ENCODE results near the gene FGF21.
A peak's percentile ranks its signal among the peaks of the same experiment; 100 is the strongest.

Gene FGF21

GRCh38 chr19:48718711-48719231 lies 36.6 kb upstream of the FGF21 start:
- peak overlapping the region; percentile 52 for H2AFZ ChIP-seq
- peak overlapping the region; percentile 82 for H3K4me2 ChIP-seq (ENCODE audit: low read length)
- no peaks in the 10 kb centered on the region for H3K79me2 ChIP-seq
- TF ChIP-seq CTCF (IDR thresholded peaks at IDR 0.05): no peak
- peak overlapping the region; percentile 77 for H3K27ac ChIP-seq
- H3K9me3 ChIP-seq (ENCODE audit: control insufficient read depth, low read length): no peaks in the 10 kb centered on the region
- H3K4me3 ChIP-seq (ENCODE audit: low read depth, low read length): peak overlapping the region; percentile 72
- peak overlapping the region; percentile 29 for H3K9ac ChIP-seq
- H3K36me3 ChIP-seq (ENCODE audit: control insufficient read depth, insufficient read depth, low read length): no peaks in the 10 kb centered on the region
- no peaks in the 10 kb centered on the region for H3K27me3 ChIP-seq (ENCODE audit: control insufficient read depth, insufficient read depth, low read length)
- peaks cover 2% of the 10 kb centered on the region for H3K4me1 ChIP-seq

GRCh38 chr19:48719263-48720171 lies 35.8 kb upstream of the FGF21 start, which contains the start of gene MAMSTR:
Gene MAMSTR (minus strand): TSS chr19:48719725. CDS start chr19:48719031, 694 bp downstream.
- no peaks in the 10 kb centered on the region for H3K27me3 ChIP-seq (ENCODE audit: control insufficient read depth, insufficient read depth, low read length)
- peak within 1 kb of the TSS; percentile 52 for H2AFZ ChIP-seq
- H3K4me3 ChIP-seq (ENCODE audit: low read depth, low read length): peak within 1 kb of the TSS; percentile 72
- H3K36me3 ChIP-seq (ENCODE audit: control insufficient read depth, insufficient read depth, low read length): no peaks in the 10 kb centered on the region
- H3K27ac ChIP-seq: peak within 1 kb of the TSS; percentile 77
- H3K9ac ChIP-seq: peak within 1 kb of the TSS; percentile 29
- no peaks in the 10 kb centered on the region for H3K79me2 ChIP-seq
- H3K4me2 ChIP-seq (ENCODE audit: low read length): peak within 1 kb of the TSS; percentile 82
- H3K4me1 ChIP-seq: peaks cover 2% of the 10 kb centered on the region
- no peak for TF ChIP-seq CTCF (IDR thresholded peaks at IDR 0.05)
- H3K9me3 ChIP-seq (ENCODE audit: control insufficient read depth, low read length): no peaks in the 10 kb centered on the region

GRCh38 chr19:48720251-48720612 lies 35.1 kb upstream of the FGF21 start:
- peak overlapping the region; percentile 72 for H3K4me3 ChIP-seq (ENCODE audit: low read depth, low read length)
- H3K4me2 ChIP-seq (ENCODE audit: low read length): peak overlapping the region; percentile 82
- H3K4me1 ChIP-seq: no peaks in the 10 kb centered on the region
- H3K27me3 ChIP-seq (ENCODE audit: control insufficient read depth, insufficient read depth, low read length): no peaks in the 10 kb centered on the region
- H3K79me2 ChIP-seq: no peaks in the 10 kb centered on the region
- no peaks in the 10 kb centered on the region for H3K9me3 ChIP-seq (ENCODE audit: control insufficient read depth, low read length)
- no peak for TF ChIP-seq CTCF (IDR thresholded peaks at IDR 0.05)
- peak overlapping the region; percentile 52 for H2AFZ ChIP-seq
- H3K27ac ChIP-seq: peak overlapping the region; percentile 77
- no peaks in the 10 kb centered on the region for H3K36me3 ChIP-seq (ENCODE audit: control insufficient read depth, insufficient read depth, low read length)
- no peak overlapping the region for H3K9ac ChIP-seq

- Histone ChIP-seq H3K27me3 (ENCODE audit: control insufficient read depth, insufficient read depth, low read length) (no peaks in the 10 kb centered on the region), H3K27ac (peak overlapping the region; percentile 77), H3K9me3 (ENCODE audit: control insufficient read depth, low read length) (no peaks in the 10 kb centered on the region), H3K4me3 (ENCODE audit: low read depth, low read length) (peak overlapping the region; percentile 72), H3K79me2 (no peaks in the 10 kb centered on the region), H3K9ac (no peak overlapping the region), H3K4me1 (no peaks in the 10 kb centered on the region), H3K4me2 (ENCODE audit: low read length) (peak overlapping the region; percentile 82), H2AFZ (peak overlapping the region; percentile 52), H3K36me3 (ENCODE audit: control insufficient read depth, insufficient read depth, low read length) (no peaks in the 10 kb centered on the region)
- no peak for TF ChIP-seq CTCF (IDR thresholded peaks at IDR 0.05)
Observed at GRCh38 chr19:48720613-48721296, 34.6 kb upstream of the FGF21 start.
